CD4-positive, alpha-beta T cell treated with Interleukin-10 for 1 hour (primary cell): ENCODE measurements around the gene POP7.
"Not testable (repeated sequence)": the region's sequence is repeated elsewhere in the genome, so short reads cannot be mapped to it uniquely, and the experiment has no call there.

Experiments
- DNase-seq: peaks from one replicate; pipeline ENCODE4 v3.0.0-alpha.2; 2020

POP7 gene

DNA sequence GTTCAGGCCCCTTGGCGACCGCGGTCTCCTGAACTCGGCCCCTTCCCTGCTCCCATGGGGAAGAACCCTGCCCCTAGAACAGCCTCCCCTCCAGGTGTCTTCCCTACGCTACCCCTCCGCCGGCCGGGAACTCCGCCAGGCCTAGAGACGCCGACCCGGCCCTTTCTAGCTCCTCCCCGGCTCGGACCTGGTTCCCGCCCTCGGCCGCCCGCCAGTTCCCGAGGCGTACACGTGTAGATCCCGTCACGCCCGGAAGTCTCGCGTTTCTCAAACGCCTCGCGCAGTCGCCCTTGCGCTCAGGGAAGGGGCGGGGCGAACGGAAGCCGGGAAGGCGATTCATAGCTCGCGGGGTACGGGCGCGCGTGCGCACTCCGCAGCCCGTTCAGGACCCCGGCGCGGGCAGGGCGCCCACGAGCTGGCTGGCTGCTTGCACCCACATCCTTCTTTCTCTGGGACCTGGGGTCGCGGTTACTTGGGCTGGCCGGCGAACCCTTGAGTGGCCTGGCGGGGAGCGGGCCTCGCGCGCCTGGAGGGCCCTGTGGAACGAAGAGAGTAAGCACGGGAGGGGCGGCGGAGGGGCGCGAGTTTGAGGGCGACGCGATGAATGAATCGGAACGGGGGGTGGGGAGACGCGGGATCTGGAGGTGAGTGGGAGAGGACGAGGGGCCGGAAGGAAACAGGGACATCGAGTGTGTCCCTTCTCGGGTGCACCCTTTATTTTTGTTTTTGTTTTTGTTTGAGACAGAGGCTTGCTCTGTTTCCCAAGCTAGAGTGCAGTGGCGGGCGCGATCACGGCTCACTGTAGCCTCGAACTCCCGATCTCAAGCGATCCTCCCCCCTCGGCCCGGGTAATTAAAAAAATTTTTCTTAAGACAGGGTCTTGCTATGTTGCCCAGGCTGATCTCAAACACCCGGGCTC is at the start of gene POP7:
TSS of gene POP7 (plus strand) at position 369 of the 919 bp plus-strand sequence. CDS start 710 bp downstream, outside the sequence.
- DNase-seq = peak; percentile 98

DNA sequence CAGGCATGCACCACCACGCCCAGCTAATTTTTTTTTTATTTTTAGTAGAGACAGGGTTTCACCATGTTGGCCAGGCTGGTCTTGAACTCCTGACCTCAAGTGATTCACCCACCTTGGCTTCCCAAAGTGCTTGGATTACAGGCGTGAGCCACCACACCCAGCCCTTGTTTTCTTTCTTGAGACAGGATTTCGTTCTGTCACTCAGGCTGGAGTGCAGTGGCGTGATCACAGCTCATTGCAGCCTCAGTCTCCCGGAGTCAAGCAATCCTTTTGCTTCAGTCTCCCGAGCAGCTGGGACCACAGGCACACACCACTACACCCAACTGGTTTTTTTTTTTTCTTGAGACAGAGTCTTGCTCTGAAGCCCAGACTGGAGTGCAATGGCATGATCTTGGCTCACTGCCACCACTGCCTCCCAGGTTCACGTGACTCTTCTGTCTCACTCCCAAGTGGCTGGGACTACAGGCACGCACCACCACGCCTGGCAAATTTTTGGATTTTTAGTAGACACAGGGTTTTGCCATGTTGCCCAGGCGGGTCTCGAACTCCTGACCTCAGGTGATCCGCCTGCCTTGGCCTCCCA is 43.6 kb upstream of the POP7 start:
- not testable (repeated sequence) for DNase-seq

DNA sequence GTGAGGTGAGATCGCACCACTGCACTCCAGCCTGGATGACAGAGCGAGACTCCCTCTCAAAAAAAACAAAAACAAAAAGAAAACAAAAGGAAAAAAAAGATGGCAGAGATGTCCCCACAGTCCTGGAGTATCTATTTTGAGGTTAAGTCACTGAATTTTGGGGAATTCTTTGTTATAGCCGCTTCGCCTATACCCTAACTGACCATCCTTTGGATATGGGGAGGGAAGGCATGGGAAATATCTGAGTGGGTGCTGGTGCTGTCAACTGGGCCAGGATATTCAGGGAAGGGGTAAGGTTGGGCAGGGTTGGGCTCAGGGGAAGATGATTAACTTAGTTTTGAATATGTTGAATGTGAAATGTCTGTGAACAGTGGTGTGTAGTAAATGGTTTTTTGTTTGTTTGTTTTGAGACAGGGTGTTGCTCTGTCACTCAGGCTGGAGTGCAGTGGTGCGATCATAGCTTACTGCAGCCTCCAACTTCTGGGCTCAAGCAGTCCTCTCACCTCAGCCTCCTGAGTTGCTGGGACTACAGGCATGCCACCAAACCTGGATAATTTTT is 40.7 kb upstream of the POP7 start:
- DNase-seq = no peak

DNA sequence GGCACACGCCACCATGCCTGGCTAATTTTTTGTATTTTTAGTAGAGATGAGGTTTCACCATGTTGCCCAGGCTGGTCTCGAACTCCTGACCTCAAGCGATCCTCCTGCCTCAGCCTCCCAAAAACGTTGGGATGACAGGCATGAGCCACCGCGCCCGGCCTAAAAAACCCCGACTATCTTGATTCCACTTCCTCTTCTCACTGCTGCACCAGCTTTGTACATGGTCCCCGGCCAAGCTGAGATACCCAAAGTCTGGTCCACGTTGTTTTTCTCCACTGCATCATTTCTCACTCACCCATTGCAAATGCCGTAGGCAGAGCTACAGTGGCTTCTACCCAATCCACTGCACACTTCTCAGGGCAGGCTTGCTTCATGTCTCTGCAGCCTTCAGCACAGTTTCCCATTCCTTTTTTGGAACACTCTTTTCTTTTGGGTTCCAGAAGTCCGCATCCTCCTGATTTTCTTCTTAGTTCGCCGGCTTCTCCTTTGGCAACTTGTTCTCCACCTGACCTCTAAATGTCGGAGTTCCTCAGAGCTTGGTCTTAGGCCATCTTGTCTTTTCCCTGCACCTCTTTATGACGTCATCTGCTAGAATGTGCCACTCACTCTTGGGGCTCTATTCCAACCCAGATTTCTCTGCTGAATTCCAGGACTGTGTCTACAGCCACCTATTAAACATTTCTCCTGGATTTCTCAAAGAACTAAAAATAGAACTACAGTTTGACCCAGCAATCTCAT is 38.4 kb upstream of the POP7 start:
- no peak for DNase-seq

DNA sequence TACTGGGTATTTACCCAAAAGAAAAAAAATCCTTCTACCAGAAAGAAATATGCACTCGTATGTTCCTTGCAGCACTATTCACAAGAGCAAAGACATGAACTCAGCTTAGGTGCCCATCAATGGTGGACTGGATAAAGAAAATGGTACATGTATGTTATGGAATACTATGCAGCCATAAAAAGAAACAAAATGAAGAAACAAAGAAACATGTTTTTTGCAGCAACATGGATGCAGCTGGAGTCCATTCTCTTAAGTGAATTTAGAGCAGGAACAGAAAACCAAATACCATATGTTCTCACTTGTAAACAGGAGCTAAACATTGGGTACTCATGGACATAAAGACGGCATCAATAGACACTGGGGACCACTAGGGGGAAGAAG is 37.9 kb upstream of the POP7 start:
- DNase-seq = no peak

DNA sequence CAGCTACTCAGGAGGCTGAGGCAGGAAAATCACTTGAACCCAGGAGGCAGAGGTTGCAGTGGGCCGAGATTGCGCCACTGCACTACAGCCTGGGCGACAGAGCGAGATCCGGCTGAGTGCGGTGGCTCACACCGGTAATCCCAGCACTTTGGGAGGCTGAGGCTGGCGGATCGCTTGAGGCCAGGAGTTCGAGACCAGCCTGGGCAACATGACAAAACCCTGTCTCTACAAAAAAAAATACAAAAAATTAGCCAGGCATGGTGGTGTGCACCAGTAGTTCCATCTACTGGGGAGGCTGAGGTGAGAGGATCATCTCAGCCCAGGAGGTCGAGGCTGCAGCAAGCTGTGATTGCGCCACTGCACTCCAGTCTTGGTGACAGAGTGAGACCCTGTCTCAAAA is 36.8 kb upstream of the POP7 start:
- not testable (repeated sequence) for DNase-seq

DNA sequence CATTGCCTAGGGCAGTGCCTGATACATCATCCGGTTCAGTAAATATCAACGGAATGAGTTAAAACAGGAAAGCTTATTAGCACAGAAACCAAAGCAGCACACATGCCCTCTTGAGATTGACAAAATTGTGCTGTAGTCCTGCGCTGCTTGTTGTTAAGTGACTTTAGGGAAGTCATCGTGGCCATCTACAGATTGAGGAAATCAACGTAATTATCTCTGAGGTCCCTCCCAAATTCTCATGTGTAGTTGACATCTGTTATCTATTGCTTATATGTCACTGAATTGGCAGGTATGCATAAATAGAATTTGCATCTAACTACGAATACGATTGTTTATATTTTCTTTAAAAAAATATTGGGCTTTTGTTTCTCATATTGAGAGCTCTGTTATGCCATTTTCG is 35.8 kb upstream of the POP7 start:
- no peak for DNase-seq

DNA sequence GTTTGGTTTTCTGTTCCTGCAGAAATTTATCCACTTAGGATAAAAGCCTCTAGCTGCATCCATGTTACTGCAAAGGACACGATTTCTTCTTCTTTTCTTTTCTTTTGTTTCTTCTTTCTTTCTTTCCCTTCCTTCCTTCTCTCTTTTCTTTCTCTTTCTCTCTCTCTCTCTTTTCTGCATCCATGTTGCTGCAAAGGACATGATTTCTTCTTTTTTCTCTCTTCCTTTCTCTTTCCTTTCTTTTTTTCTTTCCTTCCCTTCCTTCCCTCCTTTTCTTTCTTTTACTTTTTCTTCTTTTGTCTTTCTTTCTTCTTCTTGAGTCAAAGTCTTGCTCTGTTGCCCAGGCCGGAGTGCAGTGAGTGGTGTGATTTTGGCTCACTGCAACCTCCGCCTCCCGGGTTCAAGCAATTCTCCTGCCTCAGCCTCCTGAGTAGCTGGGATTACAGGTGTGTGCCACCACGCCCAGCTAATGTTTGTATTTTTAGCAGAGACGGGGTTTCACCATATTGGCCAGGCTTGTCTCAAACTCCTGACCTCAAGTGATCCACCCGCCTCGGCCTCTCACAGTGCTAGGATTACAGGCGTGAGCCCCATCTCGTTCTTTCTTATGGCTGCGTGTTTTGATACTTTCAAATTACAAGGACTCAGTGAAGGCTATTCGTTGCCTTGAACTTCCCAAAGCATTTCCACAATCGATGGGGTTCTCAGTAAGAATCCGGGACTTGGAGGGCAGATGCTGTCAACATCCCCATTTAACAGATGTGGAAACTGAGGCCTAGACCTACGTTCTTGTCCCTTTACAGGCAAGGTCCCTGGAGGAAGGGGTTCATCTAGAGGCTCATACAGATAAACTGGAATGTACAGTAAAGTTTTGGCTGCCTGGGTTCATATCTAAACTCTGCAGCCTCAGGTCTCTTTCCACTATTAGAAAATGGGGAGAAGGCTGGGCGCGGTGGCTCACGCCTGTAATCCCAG is 34.3 kb upstream of the POP7 start:
- DNase-seq = no peak

DNA sequence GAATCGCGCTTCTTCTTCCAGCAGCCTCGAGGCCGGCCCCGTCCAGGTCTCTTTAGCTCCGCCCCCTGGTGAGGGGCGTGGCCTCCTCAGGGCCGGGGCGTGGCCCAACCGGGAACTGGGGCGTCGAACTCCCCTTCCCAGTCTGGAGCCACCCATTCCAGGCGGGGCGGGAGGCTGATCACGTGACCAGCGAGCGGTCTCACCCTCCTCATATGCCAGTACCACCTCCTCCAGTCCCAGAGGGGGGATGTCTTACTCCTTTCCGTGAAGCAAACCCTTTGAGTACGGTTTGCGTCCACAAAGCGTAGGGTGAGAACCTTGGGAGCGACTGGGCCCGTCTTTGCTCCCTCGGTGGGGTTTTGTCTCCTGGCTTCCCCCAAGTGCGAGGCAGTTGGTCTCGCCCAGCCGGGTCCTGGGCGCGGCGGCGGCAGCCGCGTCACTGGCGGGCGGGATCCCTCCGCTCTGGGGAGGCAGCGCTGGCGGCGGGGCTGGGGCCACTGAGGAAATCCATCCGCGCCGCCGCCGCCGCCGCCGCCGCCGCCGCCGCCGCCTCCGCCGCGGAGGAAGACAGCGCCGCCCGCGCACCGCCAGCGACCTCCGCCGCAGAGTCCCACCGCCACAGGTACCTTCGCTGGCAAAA is 32.5 kb upstream of the POP7 start, which contains the start of gene GNB2:
TSS of gene GNB2 (plus strand) at position 439 of the 640 bp plus-strand sequence. CDS start 2,526 bp downstream, outside the sequence.
- DNase-seq = peak; percentile 99

DNA sequence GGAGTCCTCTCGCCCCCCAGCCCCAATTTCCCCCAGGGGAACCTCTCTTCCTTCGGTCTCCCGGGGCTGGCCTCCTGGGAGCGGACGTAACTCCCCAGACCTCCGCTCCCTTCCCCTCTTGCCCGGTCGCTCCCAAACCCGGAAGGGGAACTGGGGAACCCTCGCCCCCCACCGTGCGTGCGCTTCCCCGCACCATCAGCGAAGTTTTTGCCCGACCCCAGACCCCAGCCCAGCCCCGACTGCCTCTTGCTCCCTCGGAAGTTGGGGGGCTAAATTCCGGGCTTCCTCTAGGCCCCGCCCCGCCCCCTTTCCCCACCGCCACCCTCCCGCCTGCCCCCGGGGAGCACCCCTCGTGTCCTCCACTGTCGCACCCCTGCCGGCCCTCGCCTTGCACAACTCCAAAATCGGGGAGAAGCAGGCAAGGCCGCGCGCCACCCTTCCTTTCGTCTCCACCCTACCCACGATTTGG is 31.9 kb upstream of the POP7 start:
- peak; percentile 58 for DNase-seq

DNA sequence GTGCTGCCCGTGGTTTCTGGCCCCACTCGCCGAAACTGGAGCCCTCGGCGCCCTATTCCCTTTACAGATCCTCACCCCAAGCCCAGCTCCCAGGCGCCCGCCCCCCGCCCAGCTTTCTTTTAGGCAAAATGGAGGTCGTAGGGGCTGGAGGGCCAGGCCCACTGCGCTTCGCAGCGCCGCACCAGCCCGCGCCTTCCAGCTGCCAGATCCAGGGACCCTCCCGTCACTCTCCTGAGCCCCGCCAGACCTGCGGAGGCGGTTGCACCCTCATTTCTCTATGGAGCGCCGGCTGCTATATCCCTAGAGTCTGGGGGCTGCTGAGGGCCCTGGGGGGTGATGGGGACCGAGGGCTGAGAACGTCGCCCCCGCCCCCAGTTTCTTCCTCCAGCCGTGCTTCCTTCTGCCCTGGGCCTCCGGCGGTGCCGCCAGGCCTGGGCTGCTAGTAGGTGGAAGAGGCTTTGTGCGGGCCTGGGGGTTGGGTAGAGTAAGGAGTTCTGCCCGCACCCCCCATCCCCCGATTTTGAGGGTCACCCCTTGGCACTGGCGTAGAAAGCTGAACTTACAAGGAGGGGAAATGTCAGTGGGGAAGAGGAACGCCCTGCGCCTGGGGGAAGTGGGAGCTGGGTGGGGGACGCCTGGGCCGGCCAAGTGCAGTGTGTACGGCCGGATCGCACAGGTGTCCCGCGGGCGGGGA is 31.4 kb upstream of the POP7 start:
- DNase-seq = peak; percentile 32

DNA sequence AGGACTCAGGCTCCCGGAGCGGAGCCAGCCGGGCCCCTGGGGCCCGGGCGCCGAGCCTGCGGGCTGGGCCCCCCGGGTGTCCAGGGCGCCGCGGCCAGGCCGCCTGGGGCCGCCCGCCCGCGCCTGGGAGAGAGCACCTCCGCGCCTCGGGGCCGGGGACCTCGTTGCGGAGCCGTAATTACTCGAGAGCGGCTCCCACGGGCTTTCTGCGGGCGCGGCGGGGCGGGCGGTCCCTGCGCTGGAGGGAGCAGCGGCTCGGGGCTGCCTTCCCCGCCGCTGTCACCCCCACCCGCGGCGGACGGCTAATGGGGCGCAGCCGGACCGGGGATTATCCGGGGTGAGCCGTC is 30.8 kb upstream of the POP7 start:
- no peak for DNase-seq

DNA sequence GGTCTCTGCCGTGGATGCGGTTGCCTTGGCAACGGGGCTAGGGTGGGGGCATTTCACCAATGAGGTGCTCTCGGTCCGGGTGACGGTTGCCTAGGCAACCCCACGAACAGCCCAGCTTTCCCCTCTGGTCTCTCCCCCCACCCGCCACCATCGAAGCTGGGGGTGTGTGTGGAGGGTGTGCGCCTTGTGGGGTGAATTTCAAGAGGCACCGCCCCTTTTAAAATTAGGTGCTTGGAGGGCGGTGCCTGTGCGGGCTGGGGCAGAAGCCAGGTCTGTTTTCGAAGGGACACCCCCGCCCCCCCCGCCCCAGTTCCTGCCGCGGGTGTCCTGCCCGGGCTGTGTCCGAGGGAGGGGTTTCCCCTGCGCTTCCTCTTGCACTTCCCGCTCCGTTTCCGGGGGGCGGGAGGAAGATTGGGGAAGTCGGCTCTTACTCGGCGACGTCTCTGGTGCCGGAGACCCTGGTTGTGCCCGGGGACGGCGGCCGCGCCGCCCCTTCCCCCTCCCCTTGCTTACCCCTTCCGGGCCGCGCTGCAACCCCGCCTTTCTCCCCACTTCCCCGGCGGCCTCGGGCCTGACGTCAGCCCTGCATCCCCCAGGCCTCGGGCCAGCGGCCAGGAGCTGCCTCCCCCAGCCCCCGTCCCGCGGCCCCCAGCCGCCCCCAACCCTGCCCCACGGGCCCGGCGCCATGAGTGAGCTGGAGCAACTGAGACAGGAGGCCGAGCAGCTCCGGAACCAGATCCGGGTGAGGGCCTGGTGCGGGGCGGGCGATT is 30.2 kb upstream of the POP7 start:
- DNase-seq = peak; percentile 96

DNA sequence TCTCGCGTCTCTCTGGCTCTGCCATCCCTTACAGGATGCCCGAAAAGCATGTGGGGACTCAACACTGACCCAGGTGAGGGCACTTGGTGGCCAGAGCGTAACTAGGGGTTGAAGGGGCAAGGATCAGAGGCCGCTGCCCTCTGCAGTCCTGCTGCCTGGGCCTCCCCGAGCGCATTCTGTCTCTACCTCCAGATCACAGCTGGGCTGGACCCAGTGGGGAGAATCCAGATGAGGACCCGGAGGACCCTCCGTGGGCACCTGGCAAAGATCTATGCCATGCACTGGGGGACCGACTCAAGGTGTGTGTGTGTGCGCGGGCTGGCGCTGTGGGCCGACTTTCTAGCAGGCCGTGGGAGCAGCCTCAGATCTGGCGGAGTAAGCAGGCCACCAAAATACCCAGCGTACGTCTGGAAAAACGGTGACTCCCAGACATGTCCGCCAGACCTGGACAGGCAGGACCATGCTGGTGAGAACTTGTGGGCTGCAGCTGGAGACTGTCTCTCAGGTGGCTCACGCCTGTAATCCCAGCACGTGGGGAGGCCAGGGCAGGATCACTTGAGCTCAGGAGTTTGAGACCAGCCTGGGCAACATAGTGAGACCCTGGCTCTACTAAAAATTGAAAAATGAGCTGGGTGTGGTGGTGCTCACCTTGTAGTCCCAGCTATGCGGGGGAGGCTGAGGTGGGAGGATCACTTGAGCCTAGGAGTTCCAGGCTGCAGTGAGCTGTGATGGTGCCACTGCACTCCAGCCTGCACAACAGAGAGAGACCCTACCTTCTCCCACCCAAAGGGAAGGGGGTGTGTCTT is 29.2 kb upstream of the POP7 start:
- DNase-seq = peak; percentile 14

DNA sequence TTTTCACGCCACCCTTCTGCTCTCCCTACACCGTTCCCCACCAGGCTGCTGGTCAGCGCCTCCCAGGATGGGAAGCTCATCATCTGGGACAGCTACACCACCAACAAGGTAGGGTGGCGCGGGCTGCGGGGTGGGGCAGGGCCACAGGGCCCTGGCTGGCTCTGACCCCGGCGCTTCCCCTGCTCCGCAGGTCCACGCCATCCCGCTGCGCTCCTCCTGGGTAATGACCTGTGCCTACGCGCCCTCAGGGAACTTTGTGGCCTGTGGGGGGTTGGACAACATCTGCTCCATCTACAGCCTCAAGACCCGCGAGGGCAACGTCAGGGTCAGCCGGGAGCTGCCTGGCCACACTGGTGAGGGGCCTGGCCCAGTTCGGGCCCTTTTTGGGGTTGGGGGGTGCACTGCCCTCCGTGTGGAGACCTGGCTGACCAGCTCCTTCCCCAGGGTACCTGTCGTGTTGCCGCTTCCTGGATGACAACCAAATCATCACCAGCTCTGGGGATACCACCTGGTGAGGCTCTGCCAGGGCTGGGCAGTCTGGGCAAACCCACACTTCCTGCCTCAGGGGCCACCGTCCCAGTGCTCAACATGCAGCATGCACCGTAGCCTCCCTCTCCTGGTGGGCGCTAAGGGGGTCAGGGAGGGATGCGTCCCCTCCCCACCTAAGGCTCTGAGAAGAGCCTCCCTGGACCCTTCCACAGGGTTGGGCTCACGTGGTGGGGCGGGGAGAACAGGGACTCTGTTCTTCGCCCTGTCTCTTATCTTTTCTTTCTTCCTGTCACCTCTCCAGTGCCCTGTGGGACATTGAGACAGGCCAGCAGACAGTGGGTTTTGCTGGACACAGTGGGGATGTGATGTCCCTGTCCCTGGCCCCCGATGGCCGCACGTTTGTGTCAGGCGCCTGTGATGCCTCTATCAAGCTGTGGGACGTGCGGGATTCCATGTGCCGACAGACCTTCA is 28.3 kb upstream of the POP7 start:
- DNase-seq = peak; percentile 16

DNA sequence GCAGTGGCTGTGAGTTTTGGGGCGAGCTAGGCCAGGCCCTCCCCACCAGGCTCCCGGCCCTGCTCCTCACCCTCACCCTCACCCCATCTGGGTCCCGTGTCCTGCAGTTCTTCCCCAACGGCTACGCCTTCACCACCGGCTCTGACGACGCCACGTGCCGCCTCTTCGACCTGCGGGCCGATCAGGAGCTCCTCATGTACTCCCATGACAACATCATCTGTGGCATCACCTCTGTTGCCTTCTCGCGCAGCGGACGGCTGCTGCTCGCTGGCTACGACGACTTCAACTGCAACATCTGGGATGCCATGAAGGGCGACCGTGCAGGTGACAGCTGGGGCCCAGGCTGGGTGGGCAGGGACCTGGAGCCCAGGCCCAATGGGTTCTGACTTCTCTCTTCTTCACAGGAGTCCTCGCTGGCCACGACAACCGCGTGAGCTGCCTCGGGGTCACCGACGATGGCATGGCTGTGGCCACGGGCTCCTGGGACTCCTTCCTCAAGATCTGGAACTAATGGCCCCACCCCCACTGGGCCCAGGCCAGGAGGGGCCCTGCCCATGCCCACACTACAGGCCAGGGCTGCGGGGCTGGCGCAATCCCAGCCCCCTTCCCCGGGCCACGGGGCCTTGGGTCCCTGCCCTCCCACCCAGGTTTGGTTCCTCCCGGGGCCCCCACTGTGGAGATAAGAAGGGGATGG is 27.5 kb upstream of the POP7 start:
- peak; percentile 20 for DNase-seq
